Liver (tissue), 9 donors: ENCODE results near the gene RAPGEF6. TPM values are rescaled to one million over a fixed set of nuclear protein-coding genes. Genes with fewer than 3 reads are reported as not detected.

Experiments used
- DNase-seq: peaks from one replicate; pipeline ENCODE4 v3.0.0-alpha.2; 2017; ENCODE audit warnings: low spot score
- H3K27ac ChIP-seq, 2 donors: one replicate each; pipeline ENCODE4 v1.7.0; 2013; ENCODE audit warnings: inconsistent platforms in 2 of 2, low read length in 2 of 2, control low read depth in 1 of 2, low read depth in 1 of 2, mild to moderate bottlenecking in 1 of 2
- H3K27me3 ChIP-seq, 4 donors: one replicate each; pipeline versions ENCODE4 v1.6.1 to v1.7.0; 2013; ENCODE audit warnings: low read length in 3 of 4, inconsistent platforms in 1 of 4, mild to moderate bottlenecking in 1 of 4, moderate library complexity in 1 of 4; ENCODE audit not compliant: control insufficient read depth in 4 of 4, insufficient read depth in 4 of 4
- H3K36me3 ChIP-seq, 4 donors: one replicate each; pipeline versions ENCODE4 v1.6.1 to v1.7.0; 2013; ENCODE audit warnings: low read length in 3 of 4, mild to moderate bottlenecking in 3 of 4, low read depth in 1 of 4, moderate library complexity in 1 of 4; ENCODE audit not compliant: control insufficient read depth in 4 of 4, insufficient read depth in 3 of 4
- H3K4me1 ChIP-seq, 4 donors: one replicate each; pipeline versions ENCODE4 v1.6.1 to v1.7.0; 2013; ENCODE audit warnings: low read length in 3 of 4, mild to moderate bottlenecking in 3 of 4, moderate library complexity in 1 of 4; ENCODE audit not compliant: control insufficient read depth in 4 of 4, insufficient read depth in 4 of 4
- H3K4me3 ChIP-seq, 3 donors: one replicate each; pipeline versions ENCODE4 v1.6.1 to v1.7.0; 2013; ENCODE audit warnings: low read length in 3 of 3, control low read depth in 1 of 3, low read depth in 1 of 3, mild to moderate bottlenecking in 1 of 3
- H3K9ac ChIP-seq, 2 donors: one replicate each; pipeline ENCODE4 v1.7.0; 2013; ENCODE audit warnings: low read length in 2 of 2, mild to moderate bottlenecking in 2 of 2, moderate library complexity in 2 of 2, control low read depth in 1 of 2, low read depth in 1 of 2
- H3K9me3 ChIP-seq, 4 donors: one replicate each; pipeline versions ENCODE4 v1.6.1 to v1.7.0; 2013; ENCODE audit warnings: low read length in 3 of 4; ENCODE audit not compliant: control insufficient read depth in 4 of 4
- ATF3 ChIP-seq: IDR thresholded peaks from 2 replicates; pipeline ENCODE4 v1.6.1; 2016; ENCODE audit warnings: antibody characterized with exemption
- EGR1 ChIP-seq, 2 donors: IDR thresholded peaks; 2 replicates each; pipeline ENCODE4 v1.6.1; 2016 to 2018; ENCODE audit warnings: antibody characterized with exemption in 2 of 2, low read depth in 2 of 2
- FOXA1 ChIP-seq: IDR thresholded peaks from 2 replicates; pipeline ENCODE4 v1.6.1; 2016; ENCODE audit warnings: antibody characterized with exemption
- FOXA2 ChIP-seq: IDR thresholded peaks from 2 replicates; pipeline ENCODE4 v1.6.1; 2016; ENCODE audit warnings: antibody characterized with exemption
- GABPA ChIP-seq, 2 donors: IDR thresholded peaks in 1 of 2; conservative IDR thresholded peaks in 1 of 2; 2 replicates each; pipeline ENCODE4 v1.6.1; 2016; ENCODE audit warnings: antibody characterized with exemption in 2 of 2, mild to moderate bottlenecking in 1 of 2, moderate library complexity in 1 of 2
- HNF4A ChIP-seq, 2 donors: conservative IDR thresholded peaks; 2 replicates each; pipeline ENCODE4 v1.6.1; 2016; ENCODE audit warnings: antibody characterized with exemption in 2 of 2, mild to moderate bottlenecking in 2 of 2
- HNF4G ChIP-seq: IDR thresholded peaks from 2 replicates; pipeline ENCODE4 v1.6.1; 2016; ENCODE audit warnings: antibody characterized with exemption
- JUND ChIP-seq, 2 donors: IDR thresholded peaks; 2 replicates each; pipeline ENCODE4 v1.6.1; 2016; ENCODE audit warnings: antibody characterized with exemption in 2 of 2
- MAX ChIP-seq: IDR thresholded peaks from 2 replicates; pipeline ENCODE4 v1.6.1; 2016; ENCODE audit warnings: antibody characterized with exemption
- NR2F2 ChIP-seq: IDR thresholded peaks from 2 replicates; pipeline ENCODE4 v1.6.1; 2016; ENCODE audit warnings: antibody characterized with exemption
- RAD21 ChIP-seq, 2 donors: IDR thresholded peaks; 2 replicates each; pipeline ENCODE4 v1.6.1; 2016; ENCODE audit warnings: antibody characterized with exemption in 2 of 2, mild to moderate bottlenecking in 2 of 2
- REST ChIP-seq: IDR thresholded peaks from 2 replicates; pipeline ENCODE4 v1.6.1; 2016; ENCODE audit warnings: antibody characterized with exemption, mild to moderate bottlenecking
- RXRA ChIP-seq, 2 donors: IDR thresholded peaks; 2 replicates each; pipeline ENCODE4 v1.6.1; 2017 to 2018; ENCODE audit warnings: antibody characterized with exemption in 2 of 2, mild to moderate bottlenecking in 1 of 2
- SP1 ChIP-seq: IDR thresholded peaks from 2 replicates; pipeline ENCODE4 v1.6.1; 2018; ENCODE audit warnings: antibody characterized with exemption, mild to moderate bottlenecking
- TAF1 ChIP-seq: conservative IDR thresholded peaks from 2 replicates; pipeline ENCODE4 v1.6.1; 2016; ENCODE audit warnings: antibody characterized with exemption, mild to moderate bottlenecking
- YY1 ChIP-seq: IDR thresholded peaks from 2 replicates; pipeline ENCODE4 v1.6.1; 2016; ENCODE audit warnings: antibody characterized with exemption, mild to moderate bottlenecking
- WGBS: extraction: QIAGEN DNeasy Blood & Tissue Kit; methylation state at CpG from one replicate; pipeline ENCODE4 v1.1.7; 2013; 5-methylcytosine and 5-hydroxymethylcytosine counted together
- polyA plus RNA-seq, 2 donors: library from polyadenylated mRNA; stranded (reverse) in 1 of 2; unstranded in 1 of 2; fragments of 200-250 nt in 1 of 2; fragments of >200 nt in 1 of 2; fragmentation: Nextera tagmentation in 1 of 2; extraction: Ambion mirVana in 1 of 2; gene quantifications; one replicate each; pipeline versions ENCODE4 v1.2.1 to v1.2.3, GENCODE V29; 2013 to 2015
- total RNA-seq, 2 donors: library from RNA; depleted of rRNA; stranded (reverse); fragments of >200 nt; gene quantifications; one replicate each; pipeline ENCODE4 v1.2.3, GENCODE V29; 2014
- TF ChIP-seq, protein P1 (sequence below): fragments of 150-350 bp; IDR thresholded peaks from 2 replicates; pipeline ENCODE4 v1.5.1; 2017; ENCODE audit warnings: improper control_type of control experiment, low read depth, low read length; ENCODE audit not compliant: missing input control
- TF ChIP-seq, protein P2 (sequence below): IDR thresholded peaks from 2 replicates; pipeline ENCODE4 v1.6.1; 2016; ENCODE audit warnings: antibody characterized with exemption
- donor health status: healthy.
- donor health status: healthy.
- donor health status: healthy.
- donor health status: healthy.
- donor health status: healthy.

The RAPGEF6 gene
- total and polyA plus RNA-seq, 4 donors, result 1.7 to 16.1 (median 8.6) TPM

DNA sequence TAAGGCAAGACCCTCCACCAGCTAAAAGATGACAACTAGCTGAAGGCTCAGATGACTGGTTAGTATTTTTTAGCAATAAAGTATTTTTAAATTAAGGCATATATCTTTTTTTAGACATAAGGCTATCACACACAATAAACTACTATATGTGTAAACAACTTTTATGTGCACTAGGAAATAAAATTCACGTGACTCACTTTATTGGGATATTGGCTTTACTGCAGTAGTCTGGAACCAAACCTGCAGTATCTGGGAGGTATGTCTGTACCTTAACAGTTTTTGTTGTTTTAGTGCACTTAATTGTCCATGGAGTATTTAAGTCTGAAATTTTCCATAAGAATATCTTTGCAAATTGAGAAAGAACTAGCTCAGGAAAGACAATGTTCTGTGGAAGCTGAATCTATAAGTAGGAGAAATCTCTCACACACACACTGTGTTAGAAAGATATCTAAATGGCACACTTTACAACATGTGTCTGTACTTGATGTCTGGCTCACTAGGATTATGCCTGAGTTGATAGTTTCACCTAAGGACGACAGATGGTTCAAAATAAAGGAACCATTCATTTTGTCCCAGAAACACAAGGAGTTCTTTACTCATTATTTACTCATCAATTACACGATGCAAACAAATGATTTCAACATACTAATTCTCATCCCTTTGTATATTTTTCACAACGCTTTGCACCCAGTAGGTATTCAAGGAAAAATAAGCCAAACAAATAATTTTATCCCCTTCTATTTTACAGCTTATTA is 4.6 kb downstream of the RAPGEF6 start:
- no peak overlapping the region for H3K9ac ChIP-seq
- no peak overlapping the region for H3K4me3 ChIP-seq
- TF ChIP-seq HNF4A (conservative IDR thresholded peaks at IDR 0.05) (no peak), FOXA2 (no peak), NR2F2 (no peak), YY1 (no peak), GABPA (IDR thresholded peaks at IDR 0.05 in 1 of 2, conservative IDR thresholded peaks at IDR 0.05 in 1 of 2) (no peak), REST (no peak), FOXA1 (no peak), ATF3 (no peak), SP1 (no peak), HNF4G (no peak), TAF1 (no peak), RXRA (IDR thresholded peaks at IDR 0.05) (no peak), JUND (IDR thresholded peaks at IDR 0.05) (no peak), EGR1 (IDR thresholded peaks at IDR 0.05; ENCODE audit: low read depth in 2 of 2) (no peak), RAD21 (IDR thresholded peaks at IDR 0.05) (no peak), MAX (no peak)
- TF ChIP-seq, protein P1, sequence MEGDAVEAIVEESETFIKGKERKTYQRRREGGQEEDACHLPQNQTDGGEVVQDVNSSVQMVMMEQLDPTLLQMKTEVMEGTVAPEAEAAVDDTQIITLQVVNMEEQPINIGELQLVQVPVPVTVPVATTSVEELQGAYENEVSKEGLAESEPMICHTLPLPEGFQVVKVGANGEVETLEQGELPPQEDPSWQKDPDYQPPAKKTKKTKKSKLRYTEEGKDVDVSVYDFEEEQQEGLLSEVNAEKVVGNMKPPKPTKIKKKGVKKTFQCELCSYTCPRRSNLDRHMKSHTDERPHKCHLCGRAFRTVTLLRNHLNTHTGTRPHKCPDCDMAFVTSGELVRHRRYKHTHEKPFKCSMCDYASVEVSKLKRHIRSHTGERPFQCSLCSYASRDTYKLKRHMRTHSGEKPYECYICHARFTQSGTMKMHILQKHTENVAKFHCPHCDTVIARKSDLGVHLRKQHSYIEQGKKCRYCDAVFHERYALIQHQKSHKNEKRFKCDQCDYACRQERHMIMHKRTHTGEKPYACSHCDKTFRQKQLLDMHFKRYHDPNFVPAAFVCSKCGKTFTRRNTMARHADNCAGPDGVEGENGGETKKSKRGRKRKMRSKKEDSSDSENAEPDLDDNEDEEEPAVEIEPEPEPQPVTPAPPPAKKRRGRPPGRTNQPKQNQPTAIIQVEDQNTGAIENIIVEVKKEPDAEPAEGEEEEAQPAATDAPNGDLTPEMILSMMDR, result no peak
- TF ChIP-seq, protein P2, sequence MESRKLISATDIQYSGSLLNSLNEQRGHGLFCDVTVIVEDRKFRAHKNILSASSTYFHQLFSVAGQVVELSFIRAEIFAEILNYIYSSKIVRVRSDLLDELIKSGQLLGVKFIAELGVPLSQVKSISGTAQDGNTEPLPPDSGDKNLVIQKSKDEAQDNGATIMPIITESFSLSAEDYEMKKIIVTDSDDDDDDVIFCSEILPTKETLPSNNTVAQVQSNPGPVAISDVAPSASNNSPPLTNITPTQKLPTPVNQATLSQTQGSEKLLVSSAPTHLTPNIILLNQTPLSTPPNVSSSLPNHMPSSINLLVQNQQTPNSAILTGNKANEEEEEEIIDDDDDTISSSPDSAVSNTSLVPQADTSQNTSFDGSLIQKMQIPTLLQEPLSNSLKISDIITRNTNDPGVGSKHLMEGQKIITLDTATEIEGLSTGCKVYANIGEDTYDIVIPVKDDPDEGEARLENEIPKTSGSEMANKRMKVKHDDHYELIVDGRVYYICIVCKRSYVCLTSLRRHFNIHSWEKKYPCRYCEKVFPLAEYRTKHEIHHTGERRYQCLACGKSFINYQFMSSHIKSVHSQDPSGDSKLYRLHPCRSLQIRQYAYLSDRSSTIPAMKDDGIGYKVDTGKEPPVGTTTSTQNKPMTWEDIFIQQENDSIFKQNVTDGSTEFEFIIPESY, result no peak
- H3K4me1 ChIP-seq, result peaks cover 4 to 21% (median 6%) of the 10 kb centered on the region in 4 donors
- no peak for DNase-seq
- 40% methylated on average over 4 of the region's 4 CpGs for WGBS
- no peaks in the 10 kb centered on the region for H3K36me3 ChIP-seq
- no peaks in the 10 kb centered on the region for H3K9me3 ChIP-seq
- H3K27ac ChIP-seq, result no peak overlapping the region
- H3K27me3 ChIP-seq, result no peaks in the 10 kb centered on the region
